Measurements from ENCODE around the gene ODAD3.
"Not testable (repeated sequence)": the region's sequence is repeated elsewhere in the genome, so short reads cannot be mapped to it uniquely, and the experiment has no call there.

Gene ODAD3

DNA sequence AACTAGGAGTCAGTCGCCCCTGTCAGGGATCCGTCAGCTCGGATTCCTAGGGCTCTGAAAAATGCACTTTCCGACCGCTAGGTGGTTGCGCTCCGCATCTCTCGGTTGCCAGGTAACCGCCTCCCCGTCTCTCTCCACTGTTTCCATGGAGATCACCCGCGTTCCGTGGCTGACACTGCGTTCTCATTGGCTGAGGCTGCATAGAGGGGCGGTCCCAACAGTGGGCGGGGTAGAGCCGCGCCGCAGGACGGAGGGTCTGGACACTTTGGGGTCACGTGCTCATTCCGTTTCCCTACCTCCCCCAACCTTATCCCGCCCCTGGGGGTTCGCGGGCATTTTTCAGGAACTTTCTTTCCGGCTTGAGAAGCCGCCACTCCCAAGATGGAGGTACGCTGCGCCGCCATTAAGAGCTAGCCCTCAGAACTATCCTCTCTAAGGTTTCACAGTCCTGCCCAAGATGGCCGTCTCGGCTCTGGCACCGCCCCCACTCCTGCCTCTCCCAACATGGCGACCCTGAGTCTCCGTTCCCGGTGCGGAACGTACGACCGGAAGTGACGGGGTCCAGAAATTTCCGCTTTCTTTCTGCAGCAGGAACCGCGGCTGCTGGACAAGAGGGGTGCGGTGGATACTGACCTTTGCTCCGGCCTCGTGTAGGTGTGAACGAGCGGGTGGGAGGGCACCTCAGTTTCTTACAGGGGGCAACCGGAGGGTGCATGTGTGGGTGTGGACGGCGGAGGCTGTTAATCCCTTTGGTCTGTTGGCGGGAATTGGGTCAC is at the start of gene ODAD3, which contains the start of gene PRKCSH:
Gene ODAD3 (minus strand): TSS at position 65 of the 776 bp plus-strand sequence. CDS start 105 bp downstream, outside the sequence.
Gene PRKCSH (plus strand): TSS at position 579 of the 776 bp plus-strand sequence. CDS start 483 bp downstream, outside the sequence.
- peak; percentile 100 for DNase-seq (ENCODE audit: low spot score)

DNA sequence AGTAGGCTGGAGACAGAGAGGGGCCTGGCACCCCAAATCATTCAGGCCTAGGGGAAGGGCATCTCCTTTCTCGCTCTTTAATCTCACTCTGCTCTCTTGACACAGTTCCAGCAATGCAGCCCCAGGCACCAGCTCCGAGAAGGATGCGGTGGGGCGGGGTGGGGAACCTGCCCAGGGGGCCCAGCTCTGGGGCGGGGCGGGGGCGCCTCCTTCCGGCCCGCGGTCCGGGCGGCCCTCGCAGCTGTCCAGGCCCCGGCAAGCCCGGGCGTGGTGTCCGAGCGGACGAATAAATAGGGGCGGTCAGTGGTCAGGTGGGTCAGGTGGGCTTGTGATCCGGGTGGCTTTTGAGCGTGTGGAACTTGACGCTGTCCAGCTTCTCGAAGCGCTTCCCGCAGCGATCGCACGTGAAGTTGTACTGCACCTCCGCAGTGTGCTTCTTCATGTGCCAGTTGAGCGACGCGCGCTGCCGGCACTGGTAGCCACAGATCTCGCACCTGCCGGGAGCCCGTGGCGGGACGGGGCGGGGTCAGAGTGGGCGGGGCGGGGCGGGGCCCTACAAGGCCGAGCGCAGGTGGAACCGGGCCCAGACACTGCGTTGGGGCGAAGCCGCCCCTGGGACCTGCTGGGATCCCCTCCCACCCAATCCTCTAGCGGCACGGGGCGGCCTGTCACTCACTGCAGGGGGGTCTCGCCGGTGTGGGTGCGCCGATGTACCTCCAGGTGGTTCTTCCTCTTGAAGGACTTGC is 48.6 kb upstream of the ODAD3 start:
- no peak for DNase-seq (ENCODE audit: low spot score)

- peak; percentile 84 for DNase-seq (ENCODE audit: low spot score)
These were observed 47.6 kb upstream of the ODAD3 start for GRCh38 chr19:11482384-11483050.

GRCh38 chr19:11481534-11482383 is 46.8 kb upstream of the ODAD3 start:
- peak; percentile 98 for DNase-seq (ENCODE audit: low spot score)

DNA sequence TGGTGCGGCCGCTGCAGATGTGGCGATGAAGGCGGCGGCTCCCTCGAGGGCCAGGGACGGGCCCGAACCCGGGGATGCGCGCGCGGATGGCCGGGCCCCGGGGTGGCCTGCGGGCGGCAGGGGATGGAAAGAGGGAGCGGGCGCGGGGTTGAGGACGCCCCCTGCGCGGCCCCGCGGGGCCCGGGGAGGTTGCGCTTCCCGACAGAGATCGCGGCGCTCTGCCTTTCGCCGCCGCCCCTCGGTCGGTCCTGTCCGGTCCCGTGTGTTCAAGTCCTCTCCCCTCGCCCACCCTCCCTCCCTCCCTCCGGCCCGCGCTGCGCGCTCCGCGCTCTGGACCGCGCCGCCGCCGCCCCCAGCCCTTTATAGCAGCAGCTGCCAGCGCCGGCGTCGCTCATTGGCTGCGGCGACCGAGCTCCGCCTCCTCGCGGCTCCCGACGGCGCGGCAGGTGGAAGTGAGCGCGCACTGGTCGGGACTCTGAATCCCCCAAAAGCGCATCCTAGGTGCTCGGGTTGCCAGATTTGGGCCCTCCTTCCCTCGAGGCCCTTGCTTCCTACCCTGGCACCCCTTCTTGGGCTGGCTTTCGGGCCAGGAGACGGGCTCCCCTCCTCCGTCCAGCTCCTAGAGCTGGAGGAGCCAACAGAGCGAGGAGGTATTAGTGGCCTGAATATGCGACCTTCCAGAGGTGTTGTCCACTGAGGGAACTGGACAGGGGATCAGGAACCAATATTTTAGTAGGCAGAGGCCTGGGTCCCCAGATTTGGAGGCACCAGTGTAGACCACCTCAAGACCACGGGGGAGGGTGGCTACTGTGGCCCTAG is 46.0 kb upstream of the ODAD3 start, which contains the start of gene ELAVL3:
Gene ELAVL3 (minus strand): TSS at position 332 of the 819 bp plus-strand sequence. CDS start 438 bp downstream, outside the sequence.
- peak; percentile 80 for DNase-seq (ENCODE audit: low spot score)

GRCh38 chr19:11479898-11480714 is 45.2 kb upstream of the ODAD3 start:
- peak; percentile 41 for DNase-seq (ENCODE audit: low spot score)

- peak; percentile 88 for DNase-seq (ENCODE audit: low spot score)
These were observed 44.4 kb upstream of the ODAD3 start for GRCh38 chr19:11479090-11479897.

- DNase-seq (ENCODE audit: low spot score), result peak; percentile 73
These were observed 43.5 kb upstream of the ODAD3 start for GRCh38 chr19:11478167-11479089.

- DNase-seq (ENCODE audit: low spot score), result no peak
These were observed 40.9 kb upstream of the ODAD3 start for GRCh38 chr19:11475861-11476260.

- DNase-seq (ENCODE audit: low spot score), result not testable (repeated sequence)
These were observed 40.4 kb upstream of the ODAD3 start for GRCh38 chr19:11475343-11475742.

GRCh38 chr19:11473725-11474124 is 38.8 kb upstream of the ODAD3 start:
- no peak for DNase-seq (ENCODE audit: low spot score)

DNA sequence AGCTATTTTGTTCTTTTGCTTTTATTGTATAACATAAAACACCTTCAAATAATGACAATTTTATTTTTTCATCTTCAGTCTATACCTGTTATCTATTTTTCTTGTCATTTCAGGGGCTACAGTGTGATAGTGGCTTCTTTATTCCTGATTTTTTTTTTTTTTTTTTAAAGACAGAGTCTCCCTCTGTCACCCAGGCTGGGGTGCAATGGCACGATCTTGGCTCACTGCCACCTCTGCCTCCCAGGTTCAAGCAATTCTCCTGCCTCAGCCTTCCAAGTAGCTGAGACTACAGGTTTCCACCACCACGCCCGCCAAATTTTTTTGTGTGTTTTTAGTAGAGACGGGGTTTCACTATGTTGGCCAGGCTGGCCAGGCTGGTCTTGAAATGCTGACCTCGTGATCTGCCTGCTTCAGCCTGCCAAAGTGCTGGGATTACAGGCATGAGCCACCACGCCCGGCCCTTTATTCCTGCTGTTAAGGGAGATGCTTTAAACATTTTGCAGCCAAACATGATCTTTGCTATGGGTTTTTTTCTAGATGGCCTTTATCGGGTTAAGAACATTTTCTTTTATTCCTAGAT is 33.4 kb upstream of the ODAD3 start:
- not testable (repeated sequence) for DNase-seq (ENCODE audit: low spot score)

DNA sequence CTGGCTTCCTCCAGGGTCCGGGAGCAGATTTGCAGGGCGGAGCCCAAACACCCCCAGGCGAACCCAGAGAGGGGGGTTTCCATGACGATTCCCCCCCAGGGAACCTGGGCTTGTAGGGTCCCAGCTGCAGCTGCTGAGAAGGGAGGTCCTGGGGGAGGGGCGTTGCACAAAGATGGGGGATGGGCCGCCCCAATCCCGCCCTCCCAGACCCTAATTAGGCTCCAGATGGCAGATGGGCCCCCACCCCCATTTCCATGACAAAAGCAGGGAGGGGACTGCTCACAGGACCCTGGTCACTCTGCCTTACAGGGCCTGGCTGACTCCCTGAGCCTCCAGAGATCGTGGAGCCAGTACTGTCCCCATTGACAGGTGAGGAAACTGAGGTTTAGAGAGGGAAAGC is 30.7 kb upstream of the ODAD3 start:
- no peak for DNase-seq (ENCODE audit: low spot score)

DNA sequence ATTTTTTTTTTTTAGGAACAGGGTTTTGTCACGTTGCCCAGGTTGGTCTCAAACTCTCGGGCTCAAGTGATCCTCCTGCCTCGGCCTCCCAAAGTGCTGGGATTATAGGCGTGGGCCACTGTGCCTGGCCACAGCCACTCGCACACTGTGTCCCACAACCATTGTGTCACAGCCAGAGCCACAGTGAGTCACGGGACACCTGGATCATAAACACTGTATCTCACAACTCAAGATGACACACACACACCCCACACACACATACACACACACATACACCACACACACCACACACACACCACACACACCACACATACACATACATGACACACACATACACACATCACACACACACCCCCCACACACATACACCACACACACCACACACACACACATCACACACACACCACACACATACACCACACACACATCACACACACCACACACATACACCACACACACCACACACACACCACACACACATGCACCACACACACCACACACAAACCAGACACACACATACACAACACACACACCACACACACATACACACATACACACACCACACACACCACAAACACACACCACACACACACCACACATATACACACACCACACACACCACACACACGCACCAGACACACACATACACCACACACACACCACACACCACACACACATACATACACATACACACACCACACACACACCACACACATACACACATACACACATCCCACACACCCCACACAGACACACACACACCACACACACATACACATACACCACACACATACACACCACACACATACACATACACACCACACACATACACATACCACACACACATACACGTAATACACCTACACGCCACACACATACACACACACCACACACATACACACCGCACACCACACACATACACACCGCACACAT is 29.7 kb upstream of the ODAD3 start:
- no peak for DNase-seq (ENCODE audit: low spot score)

GRCh38 chr19:11463391-11463790 is 28.5 kb upstream of the ODAD3 start:
- DNase-seq (ENCODE audit: low spot score), result no peak

DNA sequence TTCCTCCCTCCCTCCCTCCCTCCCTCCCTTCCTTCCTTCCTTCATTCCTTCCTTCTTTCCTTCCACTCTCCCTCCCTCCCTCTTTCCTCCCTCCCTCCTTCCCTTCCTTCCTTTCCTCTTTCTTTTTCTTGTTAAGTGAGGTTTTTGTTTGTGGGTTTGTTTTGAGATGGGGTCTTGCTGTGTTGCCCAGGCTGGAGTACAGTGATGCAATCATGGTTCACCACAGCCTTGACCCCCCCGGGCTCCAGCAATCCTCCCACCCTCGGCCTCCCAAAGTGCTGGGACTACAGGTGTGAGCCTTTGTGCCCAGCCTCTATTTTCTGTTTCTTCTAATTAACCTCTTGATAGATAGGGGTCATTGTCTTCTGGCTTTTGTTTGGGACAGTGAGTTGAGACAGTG is 26.5 kb upstream of the ODAD3 start:
- DNase-seq (ENCODE audit: low spot score), result no peak
